Measurements from ENCODE around the gene WDR91.

WDR91 gene

DNA sequence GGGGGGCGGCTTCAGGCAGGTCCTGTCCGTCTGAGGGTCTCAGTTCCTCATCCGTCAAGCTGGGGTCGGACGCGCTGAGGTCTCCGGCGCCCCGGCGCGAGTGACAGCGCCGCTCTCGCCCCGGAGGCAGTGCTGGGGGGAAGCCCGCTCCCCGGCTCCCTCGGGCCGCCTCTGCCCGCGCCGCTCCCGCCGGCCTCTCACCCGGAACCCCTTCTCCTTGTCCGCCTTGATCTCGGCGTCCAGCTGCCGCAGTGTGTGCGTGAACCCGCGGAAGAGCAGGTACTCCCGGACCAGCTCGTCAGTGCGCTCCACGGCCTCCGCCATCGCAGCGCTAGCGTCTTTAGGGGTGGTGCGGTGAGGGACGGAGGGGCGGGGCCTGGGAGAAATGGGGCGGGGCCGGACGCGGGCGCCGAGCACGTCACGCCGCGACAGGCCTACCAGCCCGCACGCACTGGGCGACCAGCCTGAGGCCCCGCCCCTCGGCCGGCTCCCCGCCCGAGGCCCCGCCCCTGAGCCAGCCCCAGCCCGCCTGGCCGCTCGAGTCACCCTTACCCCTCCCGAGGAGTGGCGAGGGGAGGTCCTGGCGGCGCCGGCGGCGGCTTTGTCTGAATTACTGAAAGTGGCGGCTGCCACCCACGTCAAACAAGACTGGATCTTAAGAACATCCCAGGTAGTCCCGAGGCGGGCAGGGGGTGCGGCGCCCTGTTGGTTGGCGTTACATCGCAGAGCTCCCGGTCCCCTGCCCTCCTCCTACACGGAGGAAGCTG, at the start of gene WDR91:
Gene WDR91 (minus strand): TSS at position 348 of the 767 bp plus-strand sequence. CDS start 24 bp downstream, at position 324.
- in situ Hi-C loops (cut with MboI; ENCODE audit: low sequenced_read_pairs): no loop called here

- in situ Hi-C loops (cut with MboI; ENCODE audit: low sequenced_read_pairs): no loop called here
Observed at GRCh38 chr7:135260470-135260869, 49.1 kb upstream of the WDR91 start.

GRCh38 chr7:135259702-135260101, 48.4 kb upstream of the WDR91 start:
- in situ Hi-C loops (cut with MboI; ENCODE audit: low sequenced_read_pairs): no loop called here

DNA sequence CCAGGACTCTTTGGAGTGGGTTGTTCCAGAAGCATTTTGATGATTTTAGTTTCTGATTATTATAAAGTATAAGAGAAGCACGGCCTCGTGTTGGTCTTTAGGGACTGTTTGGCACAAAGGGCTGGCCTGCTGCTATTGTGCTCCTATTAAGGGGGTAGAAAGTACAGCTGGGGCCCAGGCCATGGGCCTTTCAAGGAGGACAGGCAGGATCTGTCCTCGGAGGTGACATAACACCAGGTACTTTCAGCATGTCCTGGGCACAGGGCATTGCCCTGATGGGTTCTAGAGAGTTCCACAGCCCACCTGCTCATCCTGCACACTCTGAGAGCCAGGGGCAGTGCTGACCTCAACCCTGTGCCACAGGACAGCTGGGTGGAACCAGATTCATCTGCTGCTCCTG, 47.3 kb upstream of the WDR91 start:
- in situ Hi-C loops (cut with MboI; ENCODE audit: low sequenced_read_pairs): no loop called here

- in situ Hi-C loops (cut with MboI; ENCODE audit: low sequenced_read_pairs): no loop called here
Observed at GRCh38 chr7:135257790-135258189, 46.5 kb upstream of the WDR91 start.

- in situ Hi-C loops (cut with MboI; ENCODE audit: low sequenced_read_pairs): no loop called here
Observed at GRCh38 chr7:135253851-135254771, 42.8 kb upstream of the WDR91 start.

DNA sequence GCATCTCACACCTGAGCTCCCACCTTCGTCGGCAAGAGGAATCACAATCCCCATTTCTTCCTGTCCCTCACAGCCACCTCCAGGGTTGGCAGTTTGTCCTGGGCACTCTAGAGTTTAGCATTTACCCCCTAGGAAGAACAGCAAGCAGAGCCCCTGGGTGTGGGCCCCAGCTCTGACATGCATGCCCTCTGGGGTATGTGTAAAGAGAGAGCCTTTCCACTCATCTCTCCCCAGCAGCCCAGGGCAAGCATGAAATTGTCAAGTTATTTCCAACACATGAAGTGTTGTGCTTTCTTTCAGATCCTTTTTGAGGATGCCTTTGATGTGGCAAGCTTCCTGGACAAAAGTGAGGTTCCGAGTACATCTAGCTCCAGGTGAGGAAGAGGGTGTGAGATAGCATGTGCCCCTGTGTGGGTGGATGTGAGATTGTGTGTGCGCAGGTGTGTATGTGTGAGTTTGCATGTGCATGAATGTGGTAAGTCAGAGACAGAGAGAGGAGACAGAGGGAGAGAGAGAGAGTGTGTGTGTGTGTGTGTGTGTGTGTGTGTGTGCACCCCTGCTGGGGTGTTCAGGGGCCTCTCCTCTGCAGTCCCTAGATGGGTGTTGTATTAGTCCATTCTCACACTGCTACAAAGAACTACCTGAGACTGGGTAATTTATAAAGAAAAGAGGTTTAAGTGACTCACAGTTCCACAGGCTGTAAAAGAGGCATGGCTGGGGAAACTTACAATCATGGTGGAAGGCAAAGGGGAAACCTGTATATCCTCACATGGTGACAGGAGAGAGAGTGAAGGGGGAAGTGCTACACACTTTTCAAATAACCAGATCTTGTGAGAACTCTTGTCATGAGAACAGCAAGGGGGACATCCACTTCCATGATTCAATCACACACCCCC, 40.4 kb upstream of the WDR91 start:
- in situ Hi-C loops (cut with MboI; ENCODE audit: low sequenced_read_pairs): no loop called here

DNA sequence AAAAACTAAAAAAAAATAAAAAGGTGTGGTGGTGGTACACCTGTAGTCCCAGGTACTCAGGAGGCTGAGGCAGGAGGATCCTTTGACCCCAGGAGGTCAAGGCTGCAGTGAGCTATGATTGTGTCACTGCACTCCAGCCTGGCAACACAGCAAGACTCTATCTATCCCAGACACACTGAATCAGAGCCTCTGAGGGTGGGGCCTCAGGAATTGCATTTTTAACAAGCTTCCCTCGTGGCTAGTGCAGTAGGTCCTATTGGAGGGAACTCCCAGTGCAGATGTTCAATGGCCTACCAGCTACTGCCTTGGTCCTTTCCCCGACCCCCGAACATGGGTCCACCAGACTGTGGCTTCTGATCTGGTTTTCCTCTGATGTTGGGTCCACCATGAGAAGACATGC, 37.2 kb upstream of the WDR91 start:
- in situ Hi-C loops (cut with MboI; ENCODE audit: low sequenced_read_pairs): no loop called here

GRCh38 chr7:135247746-135248471, 36.6 kb upstream of the WDR91 start:
- in situ Hi-C loops (cut with MboI; ENCODE audit: low sequenced_read_pairs): no loop called here

DNA sequence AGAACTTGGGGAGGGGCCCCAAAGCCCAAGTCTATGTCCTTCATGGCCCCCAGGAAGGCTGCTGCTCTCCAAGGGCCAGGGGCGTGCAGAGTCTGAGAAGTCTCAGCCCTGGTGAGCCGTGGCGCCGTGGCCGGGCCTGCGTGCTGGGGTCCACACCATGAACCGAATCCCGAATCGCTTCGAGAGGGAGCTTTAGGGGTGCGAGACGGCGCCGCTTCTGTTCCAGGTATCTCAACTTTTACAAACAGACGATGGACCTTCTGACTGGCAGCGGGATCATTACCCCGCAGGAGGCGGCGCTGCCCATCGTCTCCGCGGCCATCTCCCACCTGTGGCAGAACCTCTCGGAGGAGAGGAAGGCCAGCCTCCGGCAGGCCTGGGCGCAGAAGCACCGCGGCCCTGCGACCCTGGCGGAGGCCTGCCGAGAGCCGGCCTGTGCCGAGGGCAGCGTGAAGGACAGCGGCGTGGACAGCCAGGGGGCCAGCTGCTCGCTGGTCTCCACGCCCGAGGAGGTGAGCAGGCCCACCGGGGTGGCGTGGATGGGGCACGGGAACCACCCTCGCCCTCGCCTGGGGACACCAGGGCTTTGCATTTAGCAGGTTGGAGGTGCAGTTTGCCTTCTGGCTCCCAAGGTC, 35.0 kb upstream of the WDR91 start:
- in situ Hi-C loops (cut with MboI; ENCODE audit: low sequenced_read_pairs): no loop called here

GRCh38 chr7:135245226-135246190, 34.2 kb upstream of the WDR91 start:
- in situ Hi-C loops (cut with MboI; ENCODE audit: low sequenced_read_pairs): no loop called here

- in situ Hi-C loops (cut with MboI; ENCODE audit: low sequenced_read_pairs): no loop called here
Observed at GRCh38 chr7:135242096-135242684, 30.9 kb upstream of the WDR91 start.

- in situ Hi-C loops (cut with MboI; ENCODE audit: low sequenced_read_pairs): no loop called here
Observed at GRCh38 chr7:135240441-135240840, 29.1 kb upstream of the WDR91 start.

DNA sequence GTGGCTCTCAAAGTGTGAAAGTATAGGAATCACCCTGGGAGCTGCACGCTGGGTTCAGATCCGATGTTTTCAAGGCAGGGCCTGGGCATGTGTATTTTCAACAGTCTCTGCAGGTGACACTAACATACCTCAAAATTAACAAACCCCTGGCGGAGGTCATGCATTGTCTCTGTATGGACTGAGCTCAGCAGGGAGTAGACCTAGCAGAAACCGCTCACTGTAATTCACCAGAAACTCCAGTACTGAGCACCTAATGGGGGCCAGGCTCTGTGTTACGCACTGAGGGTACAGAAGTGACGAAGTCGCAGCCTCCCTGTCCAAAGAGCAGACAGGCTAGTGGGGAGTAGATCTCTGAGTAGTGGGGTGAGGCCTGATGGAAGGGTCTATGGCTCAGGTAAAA, 27.9 kb upstream of the WDR91 start:
- in situ Hi-C loops (cut with MboI; ENCODE audit: low sequenced_read_pairs): no loop called here

GRCh38 chr7:135238112-135238744, 26.9 kb upstream of the WDR91 start:
- in situ Hi-C loops (cut with MboI; ENCODE audit: low sequenced_read_pairs): no loop called here

DNA sequence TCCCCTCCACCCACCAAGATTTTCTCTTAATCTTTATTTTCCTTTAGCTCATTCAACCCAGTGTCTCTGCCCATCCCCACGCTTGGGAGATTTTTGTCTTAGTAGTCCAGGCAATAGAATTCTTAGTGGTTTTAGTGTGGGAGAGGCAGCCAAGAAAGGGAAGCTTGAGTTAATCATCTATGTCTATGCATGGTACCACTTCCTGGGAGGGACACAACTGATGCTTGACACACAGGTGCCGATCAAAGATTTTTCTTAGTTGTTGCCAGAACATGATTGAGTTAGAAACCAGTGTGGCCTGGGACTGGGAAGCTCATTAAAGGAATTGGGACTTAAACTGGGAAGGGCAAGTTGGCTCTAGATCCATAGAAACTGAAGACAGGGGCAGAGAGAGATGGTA, 25.4 kb upstream of the WDR91 start:
- in situ Hi-C loops (cut with MboI; ENCODE audit: low sequenced_read_pairs): no loop called here

GRCh38 chr7:135235841-135236240, 24.5 kb upstream of the WDR91 start:
- in situ Hi-C loops (cut with MboI; ENCODE audit: low sequenced_read_pairs): no loop called here

- in situ Hi-C loops (cut with MboI; ENCODE audit: low sequenced_read_pairs): no loop called here
Observed at GRCh38 chr7:135234727-135235126, 23.4 kb upstream of the WDR91 start.
